Liver (tissue), 9 donors: Measurements from ENCODE around the gene PSMB10. TPM values are rescaled to one million over a fixed set of nuclear protein-coding genes. Genes with fewer than 3 reads are reported as not detected.

Experiments
- DNase-seq: peaks from one replicate; pipeline ENCODE4 v3.0.0-alpha.2; 2017; ENCODE audit warnings: low spot score
- H3K27ac ChIP-seq, 2 donors: one replicate each; pipeline ENCODE4 v1.7.0; 2013; ENCODE audit warnings: inconsistent platforms in 2 of 2, low read length in 2 of 2, control low read depth in 1 of 2, low read depth in 1 of 2, mild to moderate bottlenecking in 1 of 2
- H3K27me3 ChIP-seq, 4 donors: one replicate each; pipeline versions ENCODE4 v1.6.1 to v1.7.0; 2013; ENCODE audit warnings: low read length in 3 of 4, inconsistent platforms in 1 of 4, mild to moderate bottlenecking in 1 of 4, moderate library complexity in 1 of 4; ENCODE audit not compliant: control insufficient read depth in 4 of 4, insufficient read depth in 4 of 4
- H3K36me3 ChIP-seq, 4 donors: one replicate each; pipeline versions ENCODE4 v1.6.1 to v1.7.0; 2013; ENCODE audit warnings: low read length in 3 of 4, mild to moderate bottlenecking in 3 of 4, low read depth in 1 of 4, moderate library complexity in 1 of 4; ENCODE audit not compliant: control insufficient read depth in 4 of 4, insufficient read depth in 3 of 4
- H3K4me1 ChIP-seq, 4 donors: one replicate each; pipeline versions ENCODE4 v1.6.1 to v1.7.0; 2013; ENCODE audit warnings: low read length in 3 of 4, mild to moderate bottlenecking in 3 of 4, moderate library complexity in 1 of 4; ENCODE audit not compliant: control insufficient read depth in 4 of 4, insufficient read depth in 4 of 4
- H3K4me3 ChIP-seq, 3 donors: one replicate each; pipeline versions ENCODE4 v1.6.1 to v1.7.0; 2013; ENCODE audit warnings: low read length in 3 of 3, control low read depth in 1 of 3, low read depth in 1 of 3, mild to moderate bottlenecking in 1 of 3
- H3K9ac ChIP-seq, 2 donors: one replicate each; pipeline ENCODE4 v1.7.0; 2013; ENCODE audit warnings: low read length in 2 of 2, mild to moderate bottlenecking in 2 of 2, moderate library complexity in 2 of 2, control low read depth in 1 of 2, low read depth in 1 of 2
- H3K9me3 ChIP-seq, 4 donors: one replicate each; pipeline versions ENCODE4 v1.6.1 to v1.7.0; 2013; ENCODE audit warnings: low read length in 3 of 4; ENCODE audit not compliant: control insufficient read depth in 4 of 4
- ATF3 ChIP-seq: IDR thresholded peaks from 2 replicates; pipeline ENCODE4 v1.6.1; 2016; ENCODE audit warnings: antibody characterized with exemption
- EGR1 ChIP-seq, 2 donors: IDR thresholded peaks; 2 replicates each; pipeline ENCODE4 v1.6.1; 2016 to 2018; ENCODE audit warnings: antibody characterized with exemption in 2 of 2, low read depth in 2 of 2
- FOXA1 ChIP-seq: IDR thresholded peaks from 2 replicates; pipeline ENCODE4 v1.6.1; 2016; ENCODE audit warnings: antibody characterized with exemption
- FOXA2 ChIP-seq: IDR thresholded peaks from 2 replicates; pipeline ENCODE4 v1.6.1; 2016; ENCODE audit warnings: antibody characterized with exemption
- GABPA ChIP-seq, 2 donors: IDR thresholded peaks in 1 of 2; conservative IDR thresholded peaks in 1 of 2; 2 replicates each; pipeline ENCODE4 v1.6.1; 2016; ENCODE audit warnings: antibody characterized with exemption in 2 of 2, mild to moderate bottlenecking in 1 of 2, moderate library complexity in 1 of 2
- HNF4A ChIP-seq, 2 donors: conservative IDR thresholded peaks; 2 replicates each; pipeline ENCODE4 v1.6.1; 2016; ENCODE audit warnings: antibody characterized with exemption in 2 of 2, mild to moderate bottlenecking in 2 of 2
- HNF4G ChIP-seq: IDR thresholded peaks from 2 replicates; pipeline ENCODE4 v1.6.1; 2016; ENCODE audit warnings: antibody characterized with exemption
- JUND ChIP-seq, 2 donors: IDR thresholded peaks; 2 replicates each; pipeline ENCODE4 v1.6.1; 2016; ENCODE audit warnings: antibody characterized with exemption in 2 of 2
- MAX ChIP-seq: IDR thresholded peaks from 2 replicates; pipeline ENCODE4 v1.6.1; 2016; ENCODE audit warnings: antibody characterized with exemption
- NR2F2 ChIP-seq: IDR thresholded peaks from 2 replicates; pipeline ENCODE4 v1.6.1; 2016; ENCODE audit warnings: antibody characterized with exemption
- RAD21 ChIP-seq, 2 donors: IDR thresholded peaks; 2 replicates each; pipeline ENCODE4 v1.6.1; 2016; ENCODE audit warnings: antibody characterized with exemption in 2 of 2, mild to moderate bottlenecking in 2 of 2
- RXRA ChIP-seq, 2 donors: IDR thresholded peaks; 2 replicates each; pipeline ENCODE4 v1.6.1; 2017 to 2018; ENCODE audit warnings: antibody characterized with exemption in 2 of 2, mild to moderate bottlenecking in 1 of 2
- SP1 ChIP-seq: IDR thresholded peaks from 2 replicates; pipeline ENCODE4 v1.6.1; 2018; ENCODE audit warnings: antibody characterized with exemption, mild to moderate bottlenecking
- TAF1 ChIP-seq: conservative IDR thresholded peaks from 2 replicates; pipeline ENCODE4 v1.6.1; 2016; ENCODE audit warnings: antibody characterized with exemption, mild to moderate bottlenecking
- YY1 ChIP-seq: IDR thresholded peaks from 2 replicates; pipeline ENCODE4 v1.6.1; 2016; ENCODE audit warnings: antibody characterized with exemption, mild to moderate bottlenecking
- WGBS: extraction: QIAGEN DNeasy Blood & Tissue Kit; methylation state at CpG from one replicate; pipeline ENCODE4 v1.1.7; 2013; 5-methylcytosine and 5-hydroxymethylcytosine counted together
- polyA plus RNA-seq, 2 donors: library from polyadenylated mRNA; stranded (reverse) in 1 of 2; unstranded in 1 of 2; fragments of 200-250 nt in 1 of 2; fragments of >200 nt in 1 of 2; fragmentation: Nextera tagmentation in 1 of 2; extraction: Ambion mirVana in 1 of 2; gene quantifications; one replicate each; pipeline versions ENCODE4 v1.2.1 to v1.2.3, GENCODE V29; 2013 to 2015
- total RNA-seq, 2 donors: library from RNA; depleted of rRNA; stranded (reverse); fragments of >200 nt; gene quantifications; one replicate each; pipeline ENCODE4 v1.2.3, GENCODE V29; 2014
- TF ChIP-seq, protein P1 (sequence below): IDR thresholded peaks from 2 replicates; pipeline ENCODE4 v1.6.1; 2016; ENCODE audit warnings: antibody characterized with exemption
- TF ChIP-seq, protein P2 (sequence below): fragments of 150-350 bp; IDR thresholded peaks from 2 replicates; pipeline ENCODE4 v1.5.1; 2017; ENCODE audit warnings: improper control_type of control experiment, low read depth, low read length; ENCODE audit not compliant: missing input control
- TF ChIP-seq, protein P3 (sequence below): IDR thresholded peaks from 2 replicates; pipeline ENCODE4 v1.6.1; 2016; ENCODE audit warnings: antibody characterized with exemption, mild to moderate bottlenecking
- donor health status: healthy.
- donor health status: healthy.
- donor health status: healthy.
- donor health status: healthy.
- donor health status: healthy.

PSMB10 gene
- total and polyA plus RNA-seq, 4 donors, result 24.8 to 48.2 (median 32.3) TPM

DNA sequence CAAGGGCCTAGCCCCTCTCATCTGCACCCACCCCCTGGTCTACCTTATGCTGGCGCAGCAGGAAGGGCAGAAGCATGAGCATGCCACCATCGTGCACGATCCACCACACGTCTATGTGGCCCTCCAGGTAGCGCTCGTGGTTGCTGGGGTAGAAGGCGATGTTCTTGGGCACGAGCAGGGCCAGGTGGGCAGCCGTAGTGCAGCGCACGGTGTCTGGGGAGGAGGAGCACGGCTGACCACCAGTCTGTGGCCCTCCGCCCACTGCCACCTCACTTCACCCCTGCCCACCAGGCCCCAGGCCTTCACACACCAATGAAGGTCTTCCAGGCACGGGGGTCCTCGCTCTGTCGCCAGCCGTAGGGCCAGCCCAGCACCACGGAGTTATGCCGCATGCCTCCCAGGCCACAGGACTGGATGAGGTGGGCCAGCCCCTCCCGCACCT lies 9.5 kb upstream of the PSMB10 start:
- no peak overlapping the region for H3K27ac ChIP-seq
- TF ChIP-seq MAX (no peak), FOXA2 (no peak), TAF1 (no peak), HNF4G (no peak), YY1 (no peak), HNF4A (conservative IDR thresholded peaks at IDR 0.05) (no peak), RAD21 (IDR thresholded peaks at IDR 0.05) (no peak), EGR1 (IDR thresholded peaks at IDR 0.05; ENCODE audit: low read depth in 2 of 2) (no peak), ATF3 (no peak), RXRA (IDR thresholded peaks at IDR 0.05) (no peak), SP1 (no peak), GABPA (IDR thresholded peaks at IDR 0.05 in 1 of 2, conservative IDR thresholded peaks at IDR 0.05 in 1 of 2) (no peak), NR2F2 (no peak), FOXA1 (no peak), JUND (IDR thresholded peaks at IDR 0.05) (no peak)
- TF ChIP-seq, protein P1, sequence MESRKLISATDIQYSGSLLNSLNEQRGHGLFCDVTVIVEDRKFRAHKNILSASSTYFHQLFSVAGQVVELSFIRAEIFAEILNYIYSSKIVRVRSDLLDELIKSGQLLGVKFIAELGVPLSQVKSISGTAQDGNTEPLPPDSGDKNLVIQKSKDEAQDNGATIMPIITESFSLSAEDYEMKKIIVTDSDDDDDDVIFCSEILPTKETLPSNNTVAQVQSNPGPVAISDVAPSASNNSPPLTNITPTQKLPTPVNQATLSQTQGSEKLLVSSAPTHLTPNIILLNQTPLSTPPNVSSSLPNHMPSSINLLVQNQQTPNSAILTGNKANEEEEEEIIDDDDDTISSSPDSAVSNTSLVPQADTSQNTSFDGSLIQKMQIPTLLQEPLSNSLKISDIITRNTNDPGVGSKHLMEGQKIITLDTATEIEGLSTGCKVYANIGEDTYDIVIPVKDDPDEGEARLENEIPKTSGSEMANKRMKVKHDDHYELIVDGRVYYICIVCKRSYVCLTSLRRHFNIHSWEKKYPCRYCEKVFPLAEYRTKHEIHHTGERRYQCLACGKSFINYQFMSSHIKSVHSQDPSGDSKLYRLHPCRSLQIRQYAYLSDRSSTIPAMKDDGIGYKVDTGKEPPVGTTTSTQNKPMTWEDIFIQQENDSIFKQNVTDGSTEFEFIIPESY, result no peak
- TF ChIP-seq, protein P2, sequence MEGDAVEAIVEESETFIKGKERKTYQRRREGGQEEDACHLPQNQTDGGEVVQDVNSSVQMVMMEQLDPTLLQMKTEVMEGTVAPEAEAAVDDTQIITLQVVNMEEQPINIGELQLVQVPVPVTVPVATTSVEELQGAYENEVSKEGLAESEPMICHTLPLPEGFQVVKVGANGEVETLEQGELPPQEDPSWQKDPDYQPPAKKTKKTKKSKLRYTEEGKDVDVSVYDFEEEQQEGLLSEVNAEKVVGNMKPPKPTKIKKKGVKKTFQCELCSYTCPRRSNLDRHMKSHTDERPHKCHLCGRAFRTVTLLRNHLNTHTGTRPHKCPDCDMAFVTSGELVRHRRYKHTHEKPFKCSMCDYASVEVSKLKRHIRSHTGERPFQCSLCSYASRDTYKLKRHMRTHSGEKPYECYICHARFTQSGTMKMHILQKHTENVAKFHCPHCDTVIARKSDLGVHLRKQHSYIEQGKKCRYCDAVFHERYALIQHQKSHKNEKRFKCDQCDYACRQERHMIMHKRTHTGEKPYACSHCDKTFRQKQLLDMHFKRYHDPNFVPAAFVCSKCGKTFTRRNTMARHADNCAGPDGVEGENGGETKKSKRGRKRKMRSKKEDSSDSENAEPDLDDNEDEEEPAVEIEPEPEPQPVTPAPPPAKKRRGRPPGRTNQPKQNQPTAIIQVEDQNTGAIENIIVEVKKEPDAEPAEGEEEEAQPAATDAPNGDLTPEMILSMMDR, result no peak
- TF ChIP-seq, protein P3, sequence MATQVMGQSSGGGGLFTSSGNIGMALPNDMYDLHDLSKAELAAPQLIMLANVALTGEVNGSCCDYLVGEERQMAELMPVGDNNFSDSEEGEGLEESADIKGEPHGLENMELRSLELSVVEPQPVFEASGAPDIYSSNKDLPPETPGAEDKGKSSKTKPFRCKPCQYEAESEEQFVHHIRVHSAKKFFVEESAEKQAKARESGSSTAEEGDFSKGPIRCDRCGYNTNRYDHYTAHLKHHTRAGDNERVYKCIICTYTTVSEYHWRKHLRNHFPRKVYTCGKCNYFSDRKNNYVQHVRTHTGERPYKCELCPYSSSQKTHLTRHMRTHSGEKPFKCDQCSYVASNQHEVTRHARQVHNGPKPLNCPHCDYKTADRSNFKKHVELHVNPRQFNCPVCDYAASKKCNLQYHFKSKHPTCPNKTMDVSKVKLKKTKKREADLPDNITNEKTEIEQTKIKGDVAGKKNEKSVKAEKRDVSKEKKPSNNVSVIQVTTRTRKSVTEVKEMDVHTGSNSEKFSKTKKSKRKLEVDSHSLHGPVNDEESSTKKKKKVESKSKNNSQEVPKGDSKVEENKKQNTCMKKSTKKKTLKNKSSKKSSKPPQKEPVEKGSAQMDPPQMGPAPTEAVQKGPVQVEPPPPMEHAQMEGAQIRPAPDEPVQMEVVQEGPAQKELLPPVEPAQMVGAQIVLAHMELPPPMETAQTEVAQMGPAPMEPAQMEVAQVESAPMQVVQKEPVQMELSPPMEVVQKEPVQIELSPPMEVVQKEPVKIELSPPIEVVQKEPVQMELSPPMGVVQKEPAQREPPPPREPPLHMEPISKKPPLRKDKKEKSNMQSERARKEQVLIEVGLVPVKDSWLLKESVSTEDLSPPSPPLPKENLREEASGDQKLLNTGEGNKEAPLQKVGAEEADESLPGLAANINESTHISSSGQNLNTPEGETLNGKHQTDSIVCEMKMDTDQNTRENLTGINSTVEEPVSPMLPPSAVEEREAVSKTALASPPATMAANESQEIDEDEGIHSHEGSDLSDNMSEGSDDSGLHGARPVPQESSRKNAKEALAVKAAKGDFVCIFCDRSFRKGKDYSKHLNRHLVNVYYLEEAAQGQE, result no peak
- DNase-seq, result no peak

More for the DNA sequence above, 9.5 kb upstream of the PSMB10 start:
- peaks cover 9 to 40% (median 26%) of the 10 kb centered on the region in 4 donors for H3K4me1 ChIP-seq
- H3K36me3 ChIP-seq, result peaks cover 12 to 56% (median 23%) of the 10 kb centered on the region in 4 donors
- H3K27me3 ChIP-seq, result no peaks in the 10 kb centered on the region
- H3K4me3 ChIP-seq, result no peak overlapping the region
- no peak overlapping the region for H3K9ac ChIP-seq
- no peaks in the 10 kb centered on the region for H3K9me3 ChIP-seq
- WGBS, result 98% methylated on average over 20 of the region's 20 CpGs
